Measurements from ENCODE around the gene MYH11.
"Not testable (repeated sequence)": the region's sequence is repeated elsewhere in the genome, so short reads cannot be mapped to it uniquely, and the experiment has no call there.

MYH11 gene

GRCh38 chr16:15810411-15810810 is 46.4 kb downstream of the MYH11 start:
- DNase-seq (ENCODE audit: low read depth, low spot score): no peak

- DNase-seq (ENCODE audit: low read depth, low spot score): not testable (repeated sequence)
Measured at GRCh38 chr16:15809297-15809696, 47.5 kb downstream of the MYH11 start.

- no peak for DNase-seq (ENCODE audit: low read depth, low spot score)
Measured at GRCh38 chr16:15808071-15808470, 48.8 kb downstream of the MYH11 start.

- no peak for DNase-seq (ENCODE audit: low read depth, low spot score)
Measured at GRCh38 chr16:15807603-15808009, 49.2 kb downstream of the MYH11 start.

- no peak for DNase-seq (ENCODE audit: low read depth, low spot score)
Measured at GRCh38 chr16:15803618-15804017, 53.2 kb downstream of the MYH11 start.

GRCh38 chr16:15799851-15800495 is 56.9 kb downstream of the MYH11 start:
- DNase-seq (ENCODE audit: low read depth, low spot score): no peak

GRCh38 chr16:15798671-15799070 is 58.2 kb downstream of the MYH11 start:
- no peak for DNase-seq (ENCODE audit: low read depth, low spot score)

- no peak for DNase-seq (ENCODE audit: low read depth, low spot score)
Measured at GRCh38 chr16:15796885-15797284, 59.9 kb downstream of the MYH11 start.

GRCh38 chr16:15795615-15796014 is 61.2 kb downstream of the MYH11 start:
- DNase-seq (ENCODE audit: low read depth, low spot score): no peak

GRCh38 chr16:15792563-15792971 is 64.3 kb downstream of the MYH11 start:
- DNase-seq (ENCODE audit: low read depth, low spot score): no peak

GRCh38 chr16:15790458-15790857 is 66.4 kb downstream of the MYH11 start:
- DNase-seq (ENCODE audit: low read depth, low spot score): no peak

GRCh38 chr16:15789816-15790215 is 67.0 kb downstream of the MYH11 start:
- DNase-seq (ENCODE audit: low read depth, low spot score): not testable (repeated sequence)

- no peak for DNase-seq (ENCODE audit: low read depth, low spot score)
Measured at GRCh38 chr16:15788846-15789239, 68.0 kb downstream of the MYH11 start.

- DNase-seq (ENCODE audit: low read depth, low spot score): no peak
Measured at GRCh38 chr16:15786501-15786900, 70.3 kb downstream of the MYH11 start.

- no peak for DNase-seq (ENCODE audit: low read depth, low spot score)
Measured at GRCh38 chr16:15785386-15786059, 71.3 kb downstream of the MYH11 start.

- DNase-seq (ENCODE audit: low read depth, low spot score): no peak
Measured at GRCh38 chr16:15783985-15784384, 72.8 kb downstream of the MYH11 start.

GRCh38 chr16:15782573-15783365 is 74.1 kb downstream of the MYH11 start:
- no peak for DNase-seq (ENCODE audit: low read depth, low spot score)

GRCh38 chr16:15781650-15782049 is 75.2 kb downstream of the MYH11 start:
- DNase-seq (ENCODE audit: low read depth, low spot score): no peak

GRCh38 chr16:15780805-15781204 is 76.0 kb downstream of the MYH11 start:
- no peak for DNase-seq (ENCODE audit: low read depth, low spot score)

- no peak for DNase-seq (ENCODE audit: low read depth, low spot score)
Measured at GRCh38 chr16:15779664-15780351, 77.0 kb downstream of the MYH11 start.

- no peak for DNase-seq (ENCODE audit: low read depth, low spot score)
Measured at GRCh38 chr16:15778999-15779614, 77.7 kb downstream of the MYH11 start.
